GM12891 (cell line): ENCODE data around the gene GLIS1.

ENCODE experiments used
- POLR2A ChIP-seq: IDR thresholded peaks from 2 replicates; pipeline ENCODE4 v1.6.1; 2011; ENCODE audit warnings: low read depth, low read length, control low read depth
- SPI1 ChIP-seq: IDR thresholded peaks from 2 replicates; pipeline ENCODE4 v1.6.1; 2011; ENCODE audit warnings: low read depth, low read length, control low read depth
- TAF1 ChIP-seq: IDR thresholded peaks from 2 replicates; pipeline ENCODE4 v1.6.1; 2011; ENCODE audit warnings: low read depth, low read length, control low read depth

- TF ChIP-seq POLR2A: no peak
- TF ChIP-seq TAF1: no peak
- TF ChIP-seq SPI1: no peak
Observed at GRCh38 chr1:53699981-53700380, 39.0 kb downstream of the GLIS1 start.
